PC-9 (cell line): Measurements from ENCODE around the gene ZNF90.

ENCODE experiments used
- CTCF ChIP-seq: fragments of 200-600 bp; sonication (generic); conservative IDR thresholded peaks from 2 replicates; pipeline ENCODE4 v1.6.1; 2017; ENCODE audit warnings: mixed run types, antibody characterized with exemption, mild to moderate bottlenecking, moderate library complexity
- EZH2 ChIP-seq: fragments of 200-600 bp; sonication (generic); IDR thresholded peaks from 2 replicates; pipeline ENCODE4 v1.8.0; 2017; ENCODE audit warnings: antibody characterized with exemption, low read depth

GRCh38 chr19:20165971-20166592 lies 88.3 kb downstream of the ZNF90 start:
- TF ChIP-seq CTCF (no peak), EZH2 (no peak)
